D721Med (cell line): Measurements from ENCODE around the gene ZDHHC3.

Experiments used
- DNase-seq: peaks from one replicate; pipeline ENCODE4 v3.0.0; 2011; ENCODE audit warnings: low spot score; ENCODE audit not compliant: insufficient read length
- FAIRE-seq: peaks from 2 replicates; lab custom pipeline; 2011; peaks lifted over from hg19 to GRCh38; lab: Jason Lieb, UNC
- TF ChIP-seq, protein P1 (sequence below): IDR thresholded peaks from 2 replicates; pipeline ENCODE4 v1.5.1; 2012; ENCODE audit warnings: mild to moderate bottlenecking, control low read depth; ENCODE audit not compliant: insufficient read depth; ENCODE audit errors: missing control alignments

The ZDHHC3 gene

DNA sequence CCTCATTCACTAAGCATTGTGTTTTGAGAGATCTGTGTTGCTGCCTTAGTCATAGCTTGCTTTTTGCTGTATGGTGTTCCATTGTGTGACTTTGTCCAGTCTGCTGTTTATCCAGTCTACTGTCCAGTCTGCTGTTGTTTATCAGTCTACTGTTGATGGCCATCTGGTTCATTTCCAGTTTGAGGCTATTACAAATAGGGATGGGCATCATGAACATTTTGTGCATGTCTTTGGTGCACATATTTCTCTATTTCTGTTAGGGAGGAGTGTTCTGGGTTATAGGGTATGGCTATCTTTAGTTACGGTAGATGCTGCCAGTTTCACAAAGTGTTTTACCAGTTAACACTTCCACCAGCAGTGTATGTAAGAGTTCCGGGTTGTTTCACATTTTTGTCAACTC, 27.9 kb upstream of the ZDHHC3 start:
- TF ChIP-seq, protein P1, sequence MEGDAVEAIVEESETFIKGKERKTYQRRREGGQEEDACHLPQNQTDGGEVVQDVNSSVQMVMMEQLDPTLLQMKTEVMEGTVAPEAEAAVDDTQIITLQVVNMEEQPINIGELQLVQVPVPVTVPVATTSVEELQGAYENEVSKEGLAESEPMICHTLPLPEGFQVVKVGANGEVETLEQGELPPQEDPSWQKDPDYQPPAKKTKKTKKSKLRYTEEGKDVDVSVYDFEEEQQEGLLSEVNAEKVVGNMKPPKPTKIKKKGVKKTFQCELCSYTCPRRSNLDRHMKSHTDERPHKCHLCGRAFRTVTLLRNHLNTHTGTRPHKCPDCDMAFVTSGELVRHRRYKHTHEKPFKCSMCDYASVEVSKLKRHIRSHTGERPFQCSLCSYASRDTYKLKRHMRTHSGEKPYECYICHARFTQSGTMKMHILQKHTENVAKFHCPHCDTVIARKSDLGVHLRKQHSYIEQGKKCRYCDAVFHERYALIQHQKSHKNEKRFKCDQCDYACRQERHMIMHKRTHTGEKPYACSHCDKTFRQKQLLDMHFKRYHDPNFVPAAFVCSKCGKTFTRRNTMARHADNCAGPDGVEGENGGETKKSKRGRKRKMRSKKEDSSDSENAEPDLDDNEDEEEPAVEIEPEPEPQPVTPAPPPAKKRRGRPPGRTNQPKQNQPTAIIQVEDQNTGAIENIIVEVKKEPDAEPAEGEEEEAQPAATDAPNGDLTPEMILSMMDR, result no peak
- DNase-seq (no peak), FAIRE-seq (no peak)

DNA sequence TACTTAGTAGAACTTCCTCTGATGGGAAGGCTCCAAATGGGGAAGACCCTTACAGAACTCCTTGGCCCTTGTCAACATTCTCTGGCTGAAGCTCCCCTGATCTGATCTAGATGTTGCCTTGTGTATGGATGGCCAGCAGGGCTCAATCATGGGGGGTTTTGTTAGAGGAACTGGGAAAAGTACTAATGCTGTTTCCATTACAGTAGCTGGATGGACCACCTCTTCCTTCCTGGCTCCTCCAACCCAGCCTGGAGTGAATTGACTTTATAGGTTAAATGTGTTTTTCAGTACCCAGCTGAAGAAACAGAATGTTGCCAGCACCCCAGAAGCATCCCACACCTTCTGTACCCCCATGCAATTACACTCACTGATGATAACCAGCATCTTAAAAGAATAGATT, 27.4 kb upstream of the ZDHHC3 start:
- TF ChIP-seq, protein P1, result no peak
- DNase-seq (no peak), FAIRE-seq (no peak)

DNA sequence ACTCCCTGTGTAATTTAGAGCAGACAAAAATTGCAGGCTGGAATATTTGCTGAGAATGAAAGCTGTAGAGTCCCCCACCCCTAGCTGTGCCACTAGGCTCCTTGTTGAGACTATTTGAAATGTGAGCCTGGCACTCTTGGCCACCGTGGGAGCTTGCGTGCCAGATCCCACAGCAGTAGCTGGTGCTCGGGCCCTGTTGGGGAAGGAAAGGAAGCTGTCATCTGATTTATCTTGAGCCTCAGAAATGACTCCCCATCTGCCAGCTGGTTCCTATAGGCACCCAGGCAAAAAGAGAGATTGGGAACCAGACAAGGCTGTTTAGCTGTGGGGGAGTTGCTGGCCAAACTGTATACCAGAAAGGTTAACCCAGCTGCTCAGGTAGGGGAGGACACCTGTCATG, 26.7 kb upstream of the ZDHHC3 start:
- FAIRE-seq, result no peak
- TF ChIP-seq, protein P1, result no peak
- DNase-seq, result no peak

DNA sequence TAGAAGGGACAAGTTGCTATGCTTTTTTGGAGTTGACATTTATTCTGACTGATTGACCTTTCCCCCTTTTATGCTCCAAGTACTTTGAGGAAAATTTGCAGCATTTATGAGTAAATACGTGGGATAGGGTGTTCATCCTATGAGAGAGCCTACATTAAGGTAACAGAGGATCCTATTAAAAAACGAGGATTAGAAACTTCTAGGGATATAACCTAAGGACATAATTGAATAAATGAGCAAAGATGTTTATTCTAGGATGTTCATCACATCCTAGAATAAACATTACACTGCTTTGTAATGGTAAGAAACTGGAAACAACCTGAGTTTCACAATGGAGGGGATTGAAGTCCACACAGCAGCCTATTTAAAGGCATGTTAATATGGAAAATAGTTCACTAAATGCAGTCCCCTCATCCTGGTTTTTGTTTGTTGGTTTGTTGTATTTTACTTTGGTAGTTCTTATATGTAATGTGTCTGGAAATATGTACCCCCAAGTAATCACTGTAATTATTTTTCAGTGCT, 26.2 kb upstream of the ZDHHC3 start:
- no peak for FAIRE-seq
- DNase-seq, result no peak
- TF ChIP-seq, protein P1, result no peak

DNA sequence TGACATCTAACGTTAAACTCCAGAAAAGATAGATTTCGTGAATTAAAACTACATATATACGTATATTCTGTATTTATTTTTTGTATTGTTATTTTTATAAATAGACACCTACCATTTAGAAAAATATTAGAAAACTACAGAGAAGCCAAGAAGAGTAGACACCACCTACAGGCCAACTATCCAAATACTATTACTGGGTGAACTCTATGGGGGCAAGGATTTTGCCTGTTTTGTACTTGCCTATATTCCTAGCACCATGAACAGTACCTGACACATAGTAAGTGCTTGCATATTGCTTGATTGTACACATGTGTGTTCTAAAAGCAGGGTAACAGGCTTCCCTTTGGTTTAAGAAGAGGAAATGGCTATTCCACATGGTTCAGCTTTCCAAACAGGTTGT, 25.8 kb upstream of the ZDHHC3 start:
- no peak for FAIRE-seq
- DNase-seq, result no peak
- TF ChIP-seq, protein P1, result no peak

DNA sequence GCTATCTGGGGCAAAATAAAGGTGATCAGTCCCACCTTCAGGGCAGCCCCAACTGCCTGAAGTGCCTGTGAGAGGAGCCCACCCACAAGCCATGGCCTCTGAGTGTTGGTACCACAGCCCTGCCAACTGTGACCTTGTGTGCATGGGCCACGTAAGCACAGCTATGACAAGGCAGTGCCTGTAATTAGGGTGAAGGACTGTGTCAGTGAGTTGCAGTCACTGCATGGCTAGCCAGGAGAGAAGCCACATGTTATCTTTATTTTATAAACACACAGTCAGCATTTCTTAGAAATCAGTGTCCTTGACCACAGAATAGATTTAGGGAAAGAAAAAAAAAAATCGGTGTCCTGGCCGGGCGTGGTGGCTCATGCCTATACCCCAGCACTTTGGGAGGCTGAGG, 24.8 kb upstream of the ZDHHC3 start:
- TF ChIP-seq, protein P1, result no peak
- FAIRE-seq, result no peak
- DNase-seq, result no peak

DNA sequence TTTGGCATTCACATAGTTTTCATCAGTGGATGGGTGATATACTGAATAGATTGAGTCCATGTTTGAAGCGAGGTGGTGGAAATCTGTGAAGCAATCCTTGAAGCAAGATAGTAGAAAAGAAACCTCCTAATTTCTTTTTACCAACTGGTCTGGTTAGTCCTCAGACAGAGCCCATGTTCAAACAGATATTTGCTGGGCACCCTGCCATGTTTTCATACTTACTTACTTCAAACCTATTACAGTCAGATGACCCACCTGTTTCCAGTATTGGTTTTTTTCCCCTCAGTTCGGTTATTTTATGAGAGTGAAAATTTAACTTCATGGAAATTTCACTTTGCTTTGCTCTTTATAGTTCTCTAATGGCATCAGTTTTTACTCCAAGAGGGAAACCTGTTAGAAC, 23.8 kb upstream of the ZDHHC3 start:
- no peak for DNase-seq
- no peak for FAIRE-seq
- TF ChIP-seq, protein P1, result no peak
